HG02678 (cell line): ENCODE measurements around the gene ZNF414.
"Not testable (repeated sequence)": the region's sequence is repeated elsewhere in the genome, so short reads cannot be mapped to it uniquely, and the experiment has no call there.

Experiments used
- ATAC-seq: cut with Tn5 transposase; IDR thresholded peaks from one replicate; pipeline ENCODE4 v1.9.1; 2021; ENCODE audit warnings: mild to moderate bottlenecking, moderate library complexity; ENCODE audit not compliant: unreplicated experiment

Gene ZNF414, protein sequence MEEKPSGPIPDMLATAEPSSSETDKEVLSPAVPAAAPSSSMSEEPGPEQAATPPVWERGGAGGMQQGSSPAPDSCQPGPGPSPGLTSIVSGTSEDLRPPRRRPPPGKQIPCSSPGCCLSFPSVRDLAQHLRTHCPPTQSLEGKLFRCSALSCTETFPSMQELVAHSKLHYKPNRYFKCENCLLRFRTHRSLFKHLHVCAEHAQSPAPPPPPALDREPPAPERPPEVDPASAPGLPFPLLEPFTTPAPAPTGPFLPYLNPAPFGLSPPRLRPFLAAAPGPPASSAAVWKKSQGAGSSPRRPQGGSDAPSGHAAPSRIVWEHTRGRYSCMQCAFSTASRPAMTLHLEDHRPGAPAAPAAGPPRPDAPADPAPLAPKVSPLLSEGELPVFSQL

GRCh38 chr19:8513687-8514504 is at the start of gene ZNF414:
Gene ZNF414 (minus strand): TSS chr19:8514167. CDS start chr19:8514046, 121 bp downstream.
- peak; percentile 89 for ATAC-seq

DNA sequence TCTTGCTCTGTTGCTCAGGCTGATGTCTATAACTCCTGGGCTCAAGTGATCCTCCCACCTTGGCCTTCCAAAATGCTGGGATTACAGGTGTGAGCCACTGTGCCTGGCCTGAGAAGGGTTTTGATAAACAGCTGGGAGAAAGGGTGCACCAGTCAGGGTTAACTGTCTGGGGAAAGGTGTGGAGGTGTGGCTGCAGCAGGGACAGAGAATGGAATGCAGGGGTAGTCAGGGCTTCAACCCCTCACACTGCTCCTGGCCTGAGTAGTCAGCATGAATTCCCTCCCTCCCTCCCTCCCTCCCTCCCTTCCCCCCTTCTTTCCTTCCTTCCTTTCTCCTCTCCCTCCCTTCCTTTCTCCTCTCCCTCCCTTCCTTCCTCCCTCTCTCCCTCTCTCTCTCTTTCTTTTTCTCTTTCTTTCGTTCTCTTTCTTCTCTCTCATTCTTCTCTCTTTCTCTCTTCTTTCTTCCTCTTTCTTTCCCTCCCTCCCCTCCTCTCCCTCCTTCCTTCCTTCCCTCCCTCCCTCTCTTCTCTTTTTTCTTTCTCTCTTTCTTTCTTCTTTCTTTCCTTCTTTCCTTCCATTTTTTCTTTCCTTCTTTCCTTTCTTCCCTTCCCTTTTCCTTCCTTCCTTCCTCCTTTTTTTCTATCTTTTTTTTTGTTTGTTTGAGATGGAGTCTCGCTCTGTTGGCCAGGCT is 47.3 kb upstream of the ZNF414 start:
- no peak for ATAC-seq

GRCh38 chr19:8558325-8558724 is 44.4 kb upstream of the ZNF414 start:
- ATAC-seq = no peak

- ATAC-seq = no peak
Measured at GRCh38 chr19:8557642-8558238, 43.8 kb upstream of the ZNF414 start.

DNA sequence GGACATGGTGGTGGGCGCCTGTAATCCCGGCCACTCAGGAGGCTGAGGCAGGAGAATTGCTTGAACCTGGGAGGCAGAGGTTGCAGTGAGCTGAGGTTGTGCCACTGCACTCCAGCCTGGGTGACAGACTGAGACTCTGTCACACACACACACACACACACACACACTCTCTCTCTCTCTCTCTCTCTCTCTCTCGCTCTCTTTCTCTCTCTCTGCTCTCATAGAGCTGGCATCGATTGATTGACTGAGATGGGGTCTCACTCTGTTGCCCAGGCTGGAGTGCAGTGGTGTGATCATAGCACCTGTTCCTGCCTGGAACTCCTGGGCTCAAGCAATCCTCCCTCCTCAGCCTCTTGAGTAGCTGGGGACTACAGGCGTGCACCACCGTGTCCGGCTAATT is 39.8 kb upstream of the ZNF414 start:
- not testable (repeated sequence) for ATAC-seq

GRCh38 chr19:8552810-8553209 is 38.8 kb upstream of the ZNF414 start:
- no peak for ATAC-seq

GRCh38 chr19:8550070-8550469 is 36.1 kb upstream of the ZNF414 start:
- ATAC-seq = no peak

- ATAC-seq = no peak
Measured at GRCh38 chr19:8545743-8546142, 31.8 kb upstream of the ZNF414 start.

DNA sequence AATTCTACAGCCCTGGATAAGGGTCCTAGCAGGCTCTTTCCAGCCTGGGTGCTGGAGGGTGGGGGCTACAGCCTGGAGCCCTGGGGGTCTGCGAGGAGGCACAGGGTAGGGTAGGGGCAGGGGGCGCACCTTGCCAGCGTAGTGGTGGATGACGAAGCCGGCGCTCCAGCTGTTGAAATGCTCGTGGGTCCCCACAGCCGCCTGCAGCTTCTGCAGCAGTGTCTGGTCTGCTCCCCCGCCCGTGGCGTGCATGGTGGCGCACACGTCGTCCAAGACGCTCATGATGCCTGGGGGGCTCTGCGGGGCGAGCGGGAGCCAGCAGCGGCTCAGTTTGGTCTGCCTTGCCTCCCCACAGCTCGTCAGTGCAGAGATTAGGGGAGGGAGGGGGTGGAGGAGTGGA is 30.2 kb upstream of the ZNF414 start:
- no peak for ATAC-seq

DNA sequence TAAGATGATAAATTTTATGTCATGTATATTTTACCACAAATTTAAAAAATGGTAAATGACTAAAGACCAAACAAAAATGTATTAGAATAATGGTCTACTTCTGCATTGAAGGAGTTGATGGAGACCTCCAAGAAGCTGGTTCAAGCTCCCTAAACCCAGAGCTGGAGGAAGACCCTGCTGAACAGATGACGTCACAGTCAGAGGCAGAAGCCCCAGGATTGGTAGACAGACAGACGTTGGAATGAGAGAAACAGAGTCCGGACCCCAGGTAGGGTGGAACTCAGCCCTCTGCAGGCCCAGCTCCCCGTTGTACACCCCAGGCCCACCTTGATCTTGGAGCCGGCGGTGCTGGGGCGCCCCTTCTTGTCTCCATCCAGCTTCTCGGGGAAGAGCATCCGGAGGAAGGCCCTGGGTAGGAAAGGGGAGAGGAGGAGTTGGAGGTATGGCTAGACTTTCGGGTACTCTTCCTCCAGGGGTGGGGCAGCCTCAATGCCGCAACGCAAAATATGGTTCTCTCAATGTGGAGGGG is 25.7 kb upstream of the ZNF414 start:
- no peak for ATAC-seq

DNA sequence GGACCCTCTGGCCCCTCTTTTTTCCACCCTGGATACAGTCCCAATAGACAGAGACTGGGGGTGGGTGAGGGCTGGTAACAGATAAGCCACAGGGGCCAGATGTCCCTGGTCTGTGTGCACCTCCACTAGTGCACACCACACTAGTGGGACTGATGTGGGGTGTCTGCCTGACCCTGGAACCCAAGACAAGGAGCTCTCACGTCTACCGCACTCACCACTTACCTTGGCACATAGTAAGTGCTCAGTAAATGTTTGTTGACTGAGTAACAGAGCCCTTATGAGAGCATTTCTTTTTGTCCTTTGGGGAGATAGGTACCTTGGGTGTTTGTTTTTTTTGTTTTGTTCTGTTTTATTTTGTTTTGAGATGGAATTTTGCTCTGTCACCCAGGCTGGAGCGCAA is 23.1 kb upstream of the ZNF414 start:
- no peak for ATAC-seq

- ATAC-seq = no peak
Measured at GRCh38 chr19:8536282-8536681, 22.3 kb upstream of the ZNF414 start.

GRCh38 chr19:8532225-8532624 is 18.3 kb upstream of the ZNF414 start:
- ATAC-seq = no peak

- no peak for ATAC-seq
Measured at GRCh38 chr19:8531470-8531869, 17.5 kb upstream of the ZNF414 start.

DNA sequence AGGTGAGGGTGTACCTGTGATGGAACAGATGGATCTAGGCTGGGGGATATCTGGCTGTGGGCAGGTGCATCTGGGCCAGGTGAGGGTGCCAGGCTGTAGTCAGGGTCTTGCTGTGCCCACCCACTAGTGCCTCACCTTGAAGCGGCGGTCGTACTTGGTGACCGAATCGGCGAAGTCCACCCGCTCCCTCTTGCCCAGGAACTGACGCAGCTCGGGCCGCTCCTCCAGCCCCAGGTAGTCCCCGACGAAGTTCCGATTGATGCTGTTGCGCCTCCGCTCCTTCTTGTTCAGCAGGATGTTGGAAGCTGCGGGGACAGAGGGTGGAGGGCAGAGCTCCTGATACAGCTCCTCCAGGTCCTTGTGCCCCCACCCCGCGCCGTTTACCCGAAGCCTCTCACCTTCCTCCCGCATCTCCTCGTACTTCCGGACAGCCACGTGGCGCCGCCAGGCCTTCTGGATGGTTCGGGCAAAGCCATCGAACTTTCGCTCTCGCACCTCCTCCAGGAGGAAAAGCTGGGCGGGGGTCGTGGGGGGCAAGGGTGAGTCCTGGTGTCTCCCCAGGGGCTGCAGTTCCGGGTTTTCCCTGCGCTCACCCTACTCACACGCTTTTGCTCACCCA is 16.2 kb upstream of the ZNF414 start:
- no peak for ATAC-seq

GRCh38 chr19:8529369-8530006 is 15.5 kb upstream of the ZNF414 start:
- no peak for ATAC-seq

DNA sequence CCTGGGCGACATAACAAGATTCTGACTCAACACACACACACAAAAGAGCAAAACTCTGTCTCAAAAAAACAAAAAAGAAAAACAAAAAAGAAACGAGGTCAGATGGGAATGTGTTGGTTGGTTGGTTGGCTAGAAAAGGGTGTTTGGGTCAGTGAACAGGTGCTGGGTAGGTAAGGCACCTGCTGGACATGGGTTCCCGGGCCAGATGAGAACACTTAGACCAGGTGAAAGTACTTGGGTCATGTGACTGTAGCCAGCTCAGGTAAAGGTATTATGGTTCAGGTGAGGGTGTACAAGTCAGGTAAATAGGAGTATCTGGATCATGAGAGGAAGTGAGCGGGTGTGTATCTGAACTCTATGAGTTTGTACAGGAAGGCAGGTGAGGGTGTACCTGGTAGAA is 14.5 kb upstream of the ZNF414 start:
- ATAC-seq = no peak

GRCh38 chr19:8526345-8527091 is 12.6 kb upstream of the ZNF414 start:
- no peak for ATAC-seq

- ATAC-seq = no peak
Measured at GRCh38 chr19:8525401-8525684, 11.4 kb upstream of the ZNF414 start.

GRCh38 chr19:8519388-8519787 is 5.4 kb upstream of the ZNF414 start:
- no peak for ATAC-seq
